Measurements from ENCODE around the gene DPEP2. TPM values are rescaled to one million over a fixed set of nuclear protein-coding genes. Genes with fewer than 3 reads are reported as not detected.
A peak's percentile ranks its signal among the peaks of the same experiment; 100 is the strongest.

DPEP2 gene
- total and polyA plus RNA-seq, 2 experiments from 2014 or later, result not detected

- peaks cover 26% of the 10 kb centered on the region for H4K20me1 ChIP-seq (replicated peaks; ENCODE audit: insufficient read depth)
- H3K4me3 ChIP-seq, result no peak overlapping the region
- H3F3A ChIP-seq (replicated peaks; ENCODE audit: low read depth), result 0 out of 2 replicates have a peak, but pooled peaks cover 16% of the 10 kb centered on the region
- no peak overlapping the region for H3K27ac Mint-ChIP-seq
- H3K4me1 ChIP-seq (ENCODE audit: insufficient read depth), result peaks cover 38% of the 10 kb centered on the region
- 0 out of 2 replicates have a peak overlapping the region, but pooled peaks have one; percentile 3 for H3K27ac ChIP-seq (ENCODE audit: low read depth)
- TF ChIP-seq ZNF114 (CRISPR knock-in tag; IDR thresholded peaks at IDR 0.05) (no peak), NANOG (IDR thresholded peaks at IDR 0.05; ENCODE audit: borderline replicate concordance) (no peak), ZNF462 (CRISPR knock-in tag; IDR thresholded peaks at IDR 0.05) (no peak), STAT1 (IDR thresholded peaks at IDR 0.05; ENCODE audit: unreplicated experiment) (no peak), CTCF (conservative IDR thresholded peaks at IDR 0.05; ENCODE audit: low read depth in 2 of 2) (peak in 1 of 2 experiments; percentile 69; a peak in 3 of 4 replicates), POLR2AphosphoS5 (IDR thresholded peaks at IDR 0.05; ENCODE audit: low read depth) (0 out of 2 replicates have a peak, but pooled peaks have one; percentile 32)
- H3K27me3 Mint-ChIP-seq (ENCODE audit: insufficient read depth, low read depth, poor library complexity), result peaks cover 12% of the 10 kb centered on the region
- H2AFZ ChIP-seq, result no peak overlapping the region
- H3K4me2 ChIP-seq, result peak overlapping the region; percentile 66
- H3K9me2 ChIP-seq (ENCODE audit: insufficient read depth), result no peaks in the 10 kb centered on the region
- H3K36me3 ChIP-seq (ENCODE audit: insufficient read depth), result peaks cover 4% of the 10 kb centered on the region
- peak overlapping the region; percentile 52; the same call in 2 of the 3 replicates for H3K4me3 Mint-ChIP-seq
- no peaks in the 10 kb centered on the region; the same call in 2 of the 3 replicates for H3K9me3 Mint-ChIP-seq
- peaks cover 23% of the 10 kb centered on the region for H3K36me3 Mint-ChIP-seq (ENCODE audit: low read depth)
- H3K27me3 ChIP-seq (ENCODE audit: insufficient read depth), result no peaks in the 10 kb centered on the region
- peak; percentile 68 for ATAC-seq
- peaks cover 42% of the 10 kb centered on the region for H3K79me2 ChIP-seq (replicated peaks; ENCODE audit: insufficient read depth)
- H3K4me1 Mint-ChIP-seq, result peaks cover 37% of the 10 kb centered on the region
- peak; percentile 75 for DNase-seq (ENCODE audit: low spot score)
These were observed 35.5 kb downstream of the DPEP2 start for GRCh38 chr16:67963662-67964321.

Measured in GM23338 (cell line).